HepG2 (cell line): ENCODE data around the gene GCLM. TPM values are rescaled to one million over a fixed set of nuclear protein-coding genes. Genes with fewer than 3 reads are reported as not detected.

ENCODE experiments used
- AGO2 ChIP-seq: fragments of 200-400 bp; formaldehyde crosslinking; optimal IDR thresholded peaks from 2 replicates; pipeline ENCODE3; 2017; ENCODE audit warnings: mild to moderate bottlenecking, low read depth, low read length, moderate library complexity
- ATF7 ChIP-seq, 2 experiments: fragments of 450-650 bp in 1 of 2; sonication (generic) in 1 of 2; formaldehyde crosslinking in 1 of 2; IDR thresholded peaks; 2 replicates each; pipeline versions ENCODE4 v1.4.0 to v1.6.1; 2016 to 2020; ENCODE audit warnings: antibody characterized with exemption in 1 of 2, mild to moderate bottlenecking in 1 of 2, missing genetic modification reagents in 1 of 2
- CEBPB ChIP-seq: IDR thresholded peaks from 2 replicates; pipeline ENCODE4 v1.6.1; 2011; ENCODE audit warnings: low read depth, low read length, improper control_type of control experiment, borderline replicate concordance
- ELF1 ChIP-seq: sonication (generic); formaldehyde crosslinking; IDR thresholded peaks from 2 replicates; pipeline ENCODE4 v1.4.0; 2020; ENCODE audit warnings: missing genetic modification reagents
- FOXA1 ChIP-seq, 2 experiments: fragments of 450-650 bp in 1 of 2; sonication (generic) in 1 of 2; formaldehyde crosslinking in 1 of 2; IDR thresholded peaks; 2 replicates each; pipeline versions ENCODE4 v1.4.0 to v1.6.1; 2016 to 2020; ENCODE audit warnings: missing genetic modification reagents in 1 of 2
- FOXA3 ChIP-seq: IDR thresholded peaks from 2 replicates; pipeline ENCODE4 v1.6.1; 2016; ENCODE audit warnings: missing genetic modification reagents, missing compliant biosample characterization
- FUBP1 ChIP-seq: sonication (generic); formaldehyde crosslinking; IDR thresholded peaks from 2 replicates; pipeline ENCODE4 v1.5.1; 2020; ENCODE audit warnings: missing genetic modification reagents, mild to moderate bottlenecking, borderline replicate concordance
- MBD4 ChIP-seq: IDR thresholded peaks from 2 replicates; pipeline ENCODE4 v1.6.1; 2012; ENCODE audit warnings: low read length, inconsistent platforms, borderline replicate concordance
- MTERF4 ChIP-seq: sonication (generic); formaldehyde crosslinking; IDR thresholded peaks from 2 replicates; pipeline ENCODE4 v1.8.0; 2023; ENCODE audit warnings: mild to moderate bottlenecking, missing genetic modification reagents
- NKX3-1 ChIP-seq: sonication (generic); formaldehyde crosslinking; IDR thresholded peaks from 2 replicates; pipeline ENCODE4 v1.5.0; 2020; ENCODE audit warnings: missing genetic modification reagents
- POGZ ChIP-seq: sonication (generic); formaldehyde crosslinking; IDR thresholded peaks from 2 replicates; pipeline ENCODE4 v1.4.0; 2020; ENCODE audit warnings: mild to moderate bottlenecking, missing genetic modification reagents
- POLR2A ChIP-seq, 2 experiments: IDR thresholded peaks; 2 replicates each; pipeline ENCODE4 v1.6.1; 2011; ENCODE audit warnings: low read depth in 2 of 2, low read length in 2 of 2, mild to moderate bottlenecking in 1 of 2, moderate library complexity in 1 of 2; ENCODE audit not compliant: insufficient read depth in 1 of 2
- TEAD3 ChIP-seq: optimal IDR thresholded peaks from 2 replicates; pipeline ENCODE3; 2016; ENCODE audit warnings: borderline replicate concordance
- TEF ChIP-seq: sonication (generic); formaldehyde crosslinking; IDR thresholded peaks from 2 replicates; pipeline ENCODE4 v1.5.0; 2020; ENCODE audit warnings: missing genetic modification reagents
- TRIM22 ChIP-seq: fragments of 450-650 bp; IDR thresholded peaks from 2 replicates; pipeline ENCODE4 v1.6.1; 2017
- TRIM24 ChIP-seq: sonication (generic); formaldehyde crosslinking; IDR thresholded peaks from 2 replicates; pipeline ENCODE4 v1.8.0; 2022; ENCODE audit warnings: mild to moderate bottlenecking, missing genetic modification reagents
- ZBTB25 ChIP-seq: IDR thresholded peaks from 2 replicates; pipeline ENCODE4 v1.6.1; 2018; ENCODE audit warnings: missing genetic modification reagents
- ZC3H13 ChIP-seq: sonication (generic); formaldehyde crosslinking; IDR thresholded peaks from 2 replicates; pipeline ENCODE4 v1.8.1; 2023; ENCODE audit warnings: mild to moderate bottlenecking, missing genetic modification reagents, moderate library complexity
- ZFP90 ChIP-seq: sonication (generic); formaldehyde crosslinking; IDR thresholded peaks from 2 replicates; pipeline ENCODE4 v1.8.0; 2022; ENCODE audit warnings: missing genetic modification reagents, mild to moderate bottlenecking, inconsistent platforms, borderline replicate concordance
- ZFYVE20 ChIP-seq: sonication (generic); formaldehyde crosslinking; IDR thresholded peaks from 2 replicates; pipeline ENCODE4 v1.8.0; 2023; ENCODE audit warnings: low read depth, mild to moderate bottlenecking, moderate library complexity, missing genetic modification reagents, borderline replicate concordance
- ZNF740 ChIP-seq: sonication (generic); formaldehyde crosslinking; IDR thresholded peaks from 2 replicates; pipeline ENCODE4 v1.4.0; 2020; ENCODE audit warnings: missing genetic modification reagents
- ZNF883 ChIP-seq: sonication (generic); formaldehyde crosslinking; IDR thresholded peaks from 2 replicates; pipeline ENCODE4 v1.5.1; 2020; ENCODE audit warnings: mild to moderate bottlenecking, missing genetic modification reagents; ENCODE audit errors: not compliant biosample characterization
- ZSCAN21 ChIP-seq: sonication (generic); formaldehyde crosslinking; IDR thresholded peaks from 2 replicates; pipeline ENCODE4 v1.8.0; 2022; ENCODE audit warnings: mild to moderate bottlenecking, missing genetic modification reagents, moderate library complexity, borderline replicate concordance
- polyA plus RNA-seq, 8 experiments: library from polyadenylated mRNA; depleted of rRNA in 3 of 8; stranded (reverse) in 7 of 8; unstranded in 1 of 8; fragments of >200 nt; fragmentation: Illumina TruSeq in 4 of 8; extraction: Trizol in 4 of 8; gene quantifications; 2 replicates each; pipeline versions ENCODE4 v1.2.1 to v1.2.3, GENCODE V29; 2011 to 2016; ENCODE audit warnings: low read depth in 4 of 8, missing spikeins in 1 of 8, mixed read lengths in 1 of 8; ENCODE audit not compliant: insufficient read depth in 1 of 8
- total RNA-seq, 5 experiments: library from RNA; depleted of rRNA; stranded (reverse); fragments of >200 nt; fragmentation: Illumina TruSeq; extraction: Trizol; gene quantifications; 2 replicates each; pipeline ENCODE4 v1.2.3, GENCODE V29; 2016; ENCODE audit warnings: low read depth in 1 of 5

The GCLM gene
- total and polyA plus RNA-seq, 2 of the 13 experiments (the other 11 are each of a cell fraction or from before 2014, with no cell fraction given) = 8.7 to 29.9 TPM

- no peak for TF ChIP-seq TRIM22
- no peak for TF ChIP-seq ATF7 (IDR thresholded peaks at IDR 0.05)
- no peak for TF ChIP-seq ATF7 (CRISPR knock-in tag; IDR thresholded peaks at IDR 0.05)
- peak; percentile 84 for TF ChIP-seq AGO2
- no peak for TF ChIP-seq ZNF740 (CRISPR knock-in tag)
- no peak for TF ChIP-seq ZBTB25
- 0 out of 2 replicates have a peak, but pooled peaks have one; percentile 21 for TF ChIP-seq TEF (CRISPR knock-in tag)
- 0 out of 2 replicates have a peak, but pooled peaks have one; percentile 6 for TF ChIP-seq CEBPB
- TF ChIP-seq POLR2A (IDR thresholded peaks at IDR 0.05; ENCODE audit: insufficient read depth in 1 of 2, low read depth in 2 of 2, low read length in 2 of 2) = peak; percentile 69 to 77
- no peak; the same call in 1 of the 2 replicates for TF ChIP-seq ELF1 (CRISPR knock-in tag)
- TF ChIP-seq ZC3H13 (CRISPR knock-in tag) = peak; percentile 67; the same call in 1 of the 2 replicates
- TF ChIP-seq ZFYVE20 (CRISPR knock-in tag) = no peak
- TF ChIP-seq ZSCAN21 (CRISPR knock-in tag) = peak; percentile 16; the same call in 1 of the 2 replicates
- no peak for TF ChIP-seq FOXA3
- TF ChIP-seq ZNF883 (CRISPR knock-in tag) = no peak
- no peak for TF ChIP-seq MBD4
- peak; percentile 81 for TF ChIP-seq NKX3-1
- no peak; the same call in 1 of the 2 replicates for TF ChIP-seq POGZ
- no peak for TF ChIP-seq ZFP90 (CRISPR knock-in tag)
- no peak for TF ChIP-seq FUBP1 (CRISPR knock-in tag)
- TF ChIP-seq TRIM24 (CRISPR knock-in tag) = no peak
- no peak for TF ChIP-seq TEAD3
- peak; percentile 72; the same call in 1 of the 2 replicates for TF ChIP-seq MTERF4
- no peak for TF ChIP-seq FOXA1 (IDR thresholded peaks at IDR 0.05)
- TF ChIP-seq FOXA1 (CRISPR knock-in tag; IDR thresholded peaks at IDR 0.05) = no peak
Measured at GRCh38 chr1:93846206-93846991, 62.8 kb downstream of the GCLM start (continued).
